ENCODE data around the gene GPR135.

The GPR135 gene

GRCh38 chr14:59465316-59466135, at the start of gene GPR135:
Gene GPR135 (minus strand): TSS chr14:59465380. CDS start chr14:59465226, 154 bp downstream.
- peak; percentile 42 to 43 for DNase-seq

- DNase-seq, result no peak
Measured at GRCh38 chr14:59511916-59512575, 46.9 kb upstream of the GPR135 start.

DNA sequence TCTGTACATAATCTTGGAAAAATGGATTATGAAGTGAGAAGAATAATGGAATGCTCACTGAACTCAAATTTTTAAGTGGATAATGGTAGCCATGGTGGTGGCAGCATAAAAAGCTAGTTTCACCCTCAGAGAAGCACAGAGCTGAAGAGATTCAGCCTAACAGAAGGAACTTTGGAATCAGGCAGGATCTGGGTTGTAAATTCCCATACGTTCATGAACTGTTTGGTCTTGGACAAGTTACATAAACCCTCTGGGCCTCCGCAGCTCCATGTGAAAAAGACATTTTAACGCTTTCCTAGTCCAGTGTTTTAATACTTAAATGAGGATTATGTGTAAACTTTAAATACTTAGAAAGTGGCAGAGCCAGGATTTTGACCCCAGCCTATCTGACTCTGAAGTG, 45.8 kb upstream of the GPR135 start:
- DNase-seq, result no peak

DNA sequence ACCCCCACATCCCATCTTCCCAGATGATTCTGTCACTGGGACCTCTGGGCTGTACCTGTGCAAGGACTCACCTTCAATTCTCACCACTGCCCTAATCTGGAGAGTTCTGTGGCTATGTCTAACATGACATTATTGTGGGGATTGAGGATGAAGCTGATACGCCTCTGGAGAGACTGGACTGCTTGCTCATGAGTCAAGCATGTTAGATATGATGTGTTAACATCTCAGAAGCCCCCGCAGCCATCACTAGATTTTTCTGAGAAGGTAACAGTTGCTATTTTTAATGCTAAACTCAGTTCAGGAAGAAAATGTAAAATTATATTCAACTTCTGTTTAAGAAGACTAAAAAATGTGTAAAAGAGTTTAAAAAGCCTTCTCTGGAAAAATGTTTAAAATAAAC, 44.8 kb upstream of the GPR135 start:
- no peak for DNase-seq

DNA sequence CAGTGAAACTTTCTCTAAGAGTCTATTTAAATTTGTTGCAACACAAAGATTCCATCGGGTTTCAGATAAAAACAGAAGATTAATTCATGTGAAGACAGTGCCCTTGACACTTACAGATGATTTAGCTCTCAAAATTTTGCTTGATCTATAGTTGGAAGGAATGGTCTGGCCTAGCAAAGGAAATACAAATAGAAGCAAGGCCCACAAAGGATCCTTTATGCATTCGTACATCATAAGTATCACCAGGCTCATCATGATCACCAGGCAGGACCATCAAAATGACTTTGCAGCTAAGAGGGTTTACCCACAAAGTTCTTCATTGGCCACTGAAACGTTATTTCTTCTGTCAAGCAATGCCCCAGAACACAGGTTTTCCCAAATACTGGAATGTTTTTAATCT, 43.9 kb upstream of the GPR135 start:
- no peak for DNase-seq

DNA sequence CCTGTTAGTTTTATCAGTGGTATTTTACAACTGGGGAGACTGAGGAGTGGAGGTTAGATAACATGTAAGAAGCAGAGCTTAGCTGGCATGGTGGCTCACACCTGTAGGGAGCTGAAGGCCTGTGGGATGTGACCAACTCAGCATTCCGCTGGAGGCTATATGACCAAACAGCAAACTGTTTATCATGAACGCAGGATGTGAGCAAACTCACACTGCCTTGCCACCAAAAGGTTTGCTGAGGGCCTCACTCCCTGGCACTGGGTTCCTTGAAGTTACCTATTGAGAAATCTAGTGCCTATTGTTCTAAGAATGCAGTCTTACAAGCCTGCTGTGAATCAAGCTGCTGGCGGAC, 42.5 kb upstream of the GPR135 start:
- no peak for DNase-seq

DNA sequence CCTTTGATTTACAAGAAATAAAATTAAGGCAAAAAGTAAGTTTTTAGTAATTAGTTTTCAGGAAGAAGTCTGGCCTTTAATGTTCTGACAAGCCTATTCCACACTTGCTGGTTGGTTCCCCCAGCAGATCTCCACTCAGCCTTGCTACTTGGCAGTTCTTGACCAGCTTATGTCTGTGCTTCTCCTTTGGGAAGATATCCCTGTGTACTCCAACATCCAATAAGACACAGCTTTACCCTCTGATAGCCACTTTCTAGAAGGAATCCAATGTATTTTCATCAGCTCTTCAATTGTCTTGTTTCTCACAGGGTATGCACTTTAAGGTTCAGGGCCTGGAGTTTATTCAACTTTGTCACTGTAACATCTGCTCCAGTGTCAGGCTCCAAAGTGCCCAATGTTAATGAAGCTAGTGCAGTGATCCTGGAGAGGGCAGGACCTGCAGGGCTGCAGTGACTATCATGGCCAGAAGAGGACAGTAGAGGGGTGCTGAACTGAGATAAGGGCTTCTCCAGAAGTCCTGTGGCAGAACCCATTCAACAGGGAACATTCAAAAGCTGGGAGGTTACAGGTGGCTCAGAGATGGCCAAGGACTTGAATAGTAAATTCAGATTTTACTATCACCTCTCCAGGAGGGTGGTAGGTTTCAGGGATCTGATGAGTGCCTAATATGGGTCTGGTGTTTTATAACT, 42.0 kb upstream of the GPR135 start:
- DNase-seq, result peak; percentile 61 to 70

GRCh38 chr14:59503256-59503655, 38.1 kb upstream of the GPR135 start:
- no peak for DNase-seq

- no peak for DNase-seq
Measured at GRCh38 chr14:59500732-59501131, 35.6 kb upstream of the GPR135 start.

DNA sequence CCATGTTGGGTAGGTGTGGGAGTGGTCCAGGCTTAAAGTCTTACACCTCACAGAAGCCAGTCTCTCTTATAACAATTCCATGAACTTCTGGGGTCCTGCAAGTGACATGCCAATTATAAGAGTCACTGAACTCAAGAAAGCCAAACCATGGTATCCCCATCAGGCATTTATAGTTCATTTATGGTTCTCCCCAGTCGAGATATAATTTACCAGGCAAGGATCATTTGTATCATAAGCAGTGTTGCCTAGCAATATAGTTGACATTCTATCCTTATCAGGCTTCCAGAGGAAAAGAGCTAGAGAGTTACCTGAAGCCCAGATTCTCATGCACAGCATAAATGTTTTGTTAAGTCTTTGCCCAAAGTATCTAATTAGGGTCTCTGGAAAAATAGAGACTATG, 27.2 kb upstream of the GPR135 start:
- DNase-seq, result no peak

- no peak for DNase-seq
Measured at GRCh38 chr14:59490756-59491155, 25.6 kb upstream of the GPR135 start.

- no peak for DNase-seq
Measured at GRCh38 chr14:59484639-59485175, 19.5 kb upstream of the GPR135 start.

DNA sequence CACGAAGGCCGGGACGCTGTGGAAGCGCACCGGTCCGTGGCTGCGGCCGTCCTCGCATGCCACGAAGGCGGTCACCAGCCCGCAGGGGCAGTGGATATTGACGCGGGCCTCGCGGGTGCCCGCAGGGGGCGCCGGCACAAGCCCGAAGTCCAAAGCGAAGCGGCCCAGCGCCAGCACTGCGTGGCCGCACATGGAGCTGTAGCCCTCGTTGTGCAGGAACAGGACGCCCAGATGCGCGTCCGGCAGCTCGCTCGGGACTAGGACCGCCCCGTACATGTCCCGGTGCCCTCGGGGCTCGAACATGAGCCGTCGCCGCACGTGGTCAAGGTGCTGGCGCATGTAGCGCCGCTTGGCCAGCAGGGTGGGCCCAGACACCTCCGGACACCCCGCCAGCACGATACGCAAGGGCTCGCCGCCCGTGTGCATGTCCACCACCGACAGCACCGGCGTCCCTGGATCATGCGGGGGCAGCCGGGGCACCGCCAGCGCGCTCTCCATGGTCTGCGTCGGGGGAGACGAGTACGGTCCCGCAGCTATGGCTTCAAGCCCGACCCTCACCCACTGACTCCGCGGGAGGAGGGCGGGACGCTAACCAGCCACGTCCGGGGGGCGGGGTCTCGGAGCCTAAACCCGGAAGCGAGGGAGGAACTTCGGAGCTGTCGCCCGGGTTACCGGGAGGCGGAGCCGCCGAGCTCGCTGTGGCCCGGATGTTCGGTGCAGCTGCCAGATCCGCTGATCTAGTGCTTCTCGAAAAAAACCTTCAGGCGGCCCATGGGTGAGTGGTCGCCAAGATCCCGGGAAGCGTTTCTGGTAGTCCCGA, 18.8 kb upstream of the GPR135 start, which contains the start of the genes JKAMP and L3HYPDH:
JKAMP (plus strand) TSS at position 699 of the 820 bp plus-strand sequence; CDS start at position 772, 73 bp downstream.
L3HYPDH (minus strand) TSS at position 590 of the 820 bp plus-strand sequence; CDS start at position 498, 92 bp downstream.
- DNase-seq, result peak; percentile 99

GRCh38 chr14:59483363-59483762, 18.2 kb upstream of the GPR135 start:
- DNase-seq, result no peak

GRCh38 chr14:59482541-59483331, 17.6 kb upstream of the GPR135 start:
- no peak for DNase-seq

GRCh38 chr14:59481871-59482540, 16.8 kb upstream of the GPR135 start:
- DNase-seq, result no peak

DNA sequence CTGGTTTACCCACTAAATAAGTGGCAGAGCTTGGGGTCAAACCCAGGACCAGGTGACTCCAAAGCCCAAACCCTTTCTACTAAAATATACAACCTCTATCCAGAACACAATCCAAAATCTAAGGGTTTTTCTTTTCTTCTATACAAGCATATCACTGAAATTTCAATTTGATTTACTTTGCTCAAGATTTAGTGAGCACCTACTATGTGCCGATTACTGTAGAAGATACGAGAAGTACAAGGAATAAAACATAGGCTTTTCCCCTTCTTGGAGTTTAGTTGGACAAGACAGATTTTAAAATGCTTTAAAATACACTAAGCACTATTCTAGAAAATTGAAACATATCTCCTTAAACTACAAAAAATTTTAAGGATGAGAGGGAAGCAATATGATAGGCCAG, 16.2 kb upstream of the GPR135 start:
- no peak for DNase-seq

- DNase-seq, result no peak
Measured at GRCh38 chr14:59480166-59480565, 15.0 kb upstream of the GPR135 start.

DNA sequence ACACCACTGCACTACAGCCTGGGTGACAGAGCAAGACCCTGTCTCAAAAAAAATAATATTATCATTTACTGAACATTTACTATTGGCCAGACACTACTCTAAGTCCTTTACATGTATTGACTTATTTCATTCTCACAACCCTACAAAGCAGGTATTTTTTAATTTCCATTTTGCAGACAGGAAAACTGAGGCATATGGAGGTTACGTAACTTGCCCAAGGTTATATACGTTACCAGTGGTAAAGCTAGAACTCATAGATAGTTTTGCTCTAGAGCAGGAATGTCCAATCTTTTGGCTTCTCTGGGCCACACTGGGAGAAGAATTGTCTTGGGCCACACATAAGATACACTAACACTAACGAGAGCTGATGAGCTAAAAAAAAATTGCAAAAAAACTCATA, 13.4 kb upstream of the GPR135 start:
- DNase-seq, result no peak

GRCh38 chr14:59475709-59476108, 10.5 kb upstream of the GPR135 start:
- no peak for DNase-seq

DNA sequence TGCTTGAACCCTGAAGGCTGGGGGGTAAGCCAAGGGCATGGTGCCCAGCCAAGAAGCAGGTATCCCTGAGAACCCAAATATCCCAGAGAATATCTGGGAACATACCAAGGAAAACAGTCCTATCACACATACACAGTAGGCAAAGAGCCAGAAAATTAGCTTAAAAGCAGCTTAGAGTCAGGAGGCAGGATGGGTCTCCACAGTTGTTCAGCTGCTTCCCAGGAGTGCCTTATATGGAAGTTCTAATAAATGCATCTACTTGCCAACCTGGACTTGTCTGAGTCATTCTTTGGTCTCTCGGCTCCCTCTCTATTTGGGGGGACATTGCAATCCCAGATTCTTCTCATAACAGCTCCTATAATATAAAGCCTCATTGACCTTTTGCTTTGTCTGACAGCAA, 9.0 kb upstream of the GPR135 start:
- no peak for DNase-seq
